GM23338 (cell line): ENCODE data around the gene SLC29A2. TPM values are rescaled to one million over a fixed set of nuclear protein-coding genes. Genes with fewer than 3 reads are reported as not detected.

Source experiments
- ATAC-seq: fragments of 200-7000 bp; cut with Tn5 transposase; 3 replicates; pipeline ENCODE4 v1.9.1; 2020
- DNase-seq: peaks from one replicate; pipeline ENCODE4 v3.0.0-alpha.2; 2015; ENCODE audit warnings: low spot score
- H2AFZ ChIP-seq: fragments of 200-600 bp; sonication (generic); 2 replicates; pipeline ENCODE4 v1.8.0; 2016; ENCODE audit warnings: antibody characterized with exemption, mild to moderate bottlenecking, moderate library complexity
- H3F3A ChIP-seq: fragments of 200-600 bp; sonication (generic); replicated peaks from 2 replicates; pipeline ENCODE4 v1.8.0; 2017; ENCODE audit warnings: antibody characterized with exemption, mixed run types, low read depth
- H3K27ac ChIP-seq: fragments of 200-600 bp; sonication (generic); 2 replicates; pipeline ENCODE4 v1.6.1; 2016; ENCODE audit warnings: low read depth
- H3K27me3 ChIP-seq: fragments of 200-600 bp; sonication (generic); 2 replicates; pipeline ENCODE4 v1.8.0; 2016; ENCODE audit warnings: mild to moderate bottlenecking, mixed run types, moderate library complexity; ENCODE audit not compliant: insufficient read depth
- H3K36me3 ChIP-seq: fragments of 200-600 bp; sonication (generic); 2 replicates; pipeline ENCODE4 v1.8.0; 2016; ENCODE audit warnings: mild to moderate bottlenecking; ENCODE audit not compliant: insufficient read depth
- H3K4me1 ChIP-seq: fragments of 200-600 bp; sonication (generic); 2 replicates; pipeline ENCODE4 v1.8.0; 2016; ENCODE audit warnings: mild to moderate bottlenecking, moderate library complexity; ENCODE audit not compliant: insufficient read depth
- H3K4me2 ChIP-seq: fragments of 200-600 bp; sonication (generic); 2 replicates; pipeline ENCODE4 v1.7.1; 2017; ENCODE audit warnings: mixed run types
- H3K4me3 ChIP-seq: fragments of 200-600 bp; sonication (generic); 2 replicates; pipeline ENCODE4 v1.6.1; 2016; ENCODE audit warnings: mixed run types
- H3K79me2 ChIP-seq: fragments of 200-600 bp; sonication (generic); replicated peaks from 2 replicates; pipeline ENCODE4 v1.8.0; 2017; ENCODE audit warnings: mild to moderate bottlenecking; ENCODE audit not compliant: insufficient read depth
- H3K9me2 ChIP-seq: fragments of 200-600 bp; sonication (generic); 2 replicates; pipeline ENCODE4 v1.8.0; 2017; ENCODE audit not compliant: insufficient read depth
- H4K20me1 ChIP-seq: fragments of 200-600 bp; sonication (generic); replicated peaks from 2 replicates; pipeline ENCODE4 v1.8.0; 2017; ENCODE audit warnings: mild to moderate bottlenecking; ENCODE audit not compliant: insufficient read depth
- H3K27ac Mint-ChIP-seq: 2 replicates; pipeline ENCODE4 v1.8.0; 2020; ENCODE audit warnings: inconsistent platforms, mild to moderate bottlenecking, moderate library complexity, mixed read lengths
- H3K27me3 Mint-ChIP-seq: 3 replicates; pipeline ENCODE4 v1.8.0; 2022; ENCODE audit warnings: low read depth, mild to moderate bottlenecking, moderate library complexity, mixed read lengths, inconsistent platforms; ENCODE audit not compliant: insufficient read depth, poor library complexity
- H3K36me3 Mint-ChIP-seq: 3 replicates; pipeline ENCODE4 v1.8.0; 2021; ENCODE audit warnings: low read depth, mild to moderate bottlenecking, inconsistent platforms, moderate library complexity, mixed read lengths
- H3K4me1 Mint-ChIP-seq: 3 replicates; pipeline ENCODE4 v1.8.0; 2020; ENCODE audit warnings: mild to moderate bottlenecking, inconsistent platforms, mixed read lengths
- H3K4me3 Mint-ChIP-seq: 3 replicates; pipeline ENCODE4 v1.8.0; 2021; ENCODE audit warnings: moderate library complexity, mild to moderate bottlenecking, inconsistent platforms, mixed read lengths
- H3K9me3 Mint-ChIP-seq: 3 replicates; pipeline ENCODE4 v1.8.0; 2020; ENCODE audit warnings: moderate library complexity, mild to moderate bottlenecking, inconsistent platforms, mixed read lengths
- CREB1 ChIP-seq: fragments of 250-450 bp; sonication (Bioruptor Pico); IDR thresholded peaks from 2 replicates; pipeline ENCODE4 v1.5.0; 2020; ENCODE audit warnings: low read depth, mild to moderate bottlenecking, moderate library complexity
- EZH2 ChIP-seq: fragments of 200-600 bp; sonication (generic); IDR thresholded peaks from one replicate; pipeline ENCODE4 v1.8.0; 2017; ENCODE audit warnings: antibody characterized with exemption, mild to moderate bottlenecking, low read depth; ENCODE audit not compliant: unreplicated experiment
- JUNB ChIP-seq: IDR thresholded peaks from one replicate; pipeline ENCODE4 v1.6.1; 2016; ENCODE audit warnings: antibody characterized with exemption; ENCODE audit not compliant: unreplicated experiment
- NANOG ChIP-seq: IDR thresholded peaks from 2 replicates; pipeline ENCODE4 v1.6.1; 2016; ENCODE audit warnings: antibody characterized with exemption, borderline replicate concordance
- POLR2AphosphoS5 ChIP-seq: IDR thresholded peaks from 2 replicates; pipeline ENCODE4 v1.6.1; 2016; ENCODE audit warnings: antibody characterized with exemption, low read depth
- REST ChIP-seq: IDR thresholded peaks from one replicate; pipeline ENCODE4 v1.6.1; 2018; ENCODE audit warnings: antibody characterized with exemption; ENCODE audit not compliant: unreplicated experiment
- STAT1 ChIP-seq: IDR thresholded peaks from one replicate; pipeline ENCODE4 v1.6.1; 2016; ENCODE audit warnings: antibody characterized with exemption; ENCODE audit not compliant: unreplicated experiment
- ZNF114 ChIP-seq: fragments of 250-450 bp; sonication (Bioruptor Pico); IDR thresholded peaks from 2 replicates; pipeline ENCODE4 v1.5.0; 2020; ENCODE audit warnings: mild to moderate bottlenecking, moderate library complexity
- ZNF331 ChIP-seq: fragments of 250-450 bp; sonication (Bioruptor Pico); IDR thresholded peaks from 2 replicates; pipeline ENCODE4 v1.5.0; 2020; ENCODE audit warnings: low read depth, mild to moderate bottlenecking, moderate library complexity
- ZNF462 ChIP-seq: fragments of 250-450 bp; sonication (Bioruptor Pico); IDR thresholded peaks from 2 replicates; pipeline ENCODE4 v1.5.0; 2020; ENCODE audit warnings: mild to moderate bottlenecking, moderate library complexity
- polyA plus RNA-seq: library from polyadenylated mRNA; unstranded; fragments of >200 nt; fragmentation: Nextera tagmentation; extraction: Ambion mirVana; gene quantifications from 2 replicates; pipeline ENCODE4 v1.2.1, GENCODE V29; 2016
- total RNA-seq: library from RNA; depleted of rRNA; stranded (reverse); fragments of >200 nt; shearing (Covaris generic); gene quantifications from 2 replicates; pipeline ENCODE4 v1.2.3, GENCODE V29; 2014
- TF ChIP-seq, protein P1 (sequence below): IDR thresholded peaks from 2 replicates; pipeline ENCODE4 v1.6.1; 2016; ENCODE audit warnings: antibody characterized with exemption
- TF ChIP-seq, protein P2 (sequence below), 2 experiments: fragments of 200-600 bp in 1 of 2; sonication (generic) in 1 of 2; conservative IDR thresholded peaks; 2 replicates each; pipeline versions ENCODE4 v1.5.1 to v1.6.1; 2016 to 2017; ENCODE audit warnings: antibody characterized with exemption in 2 of 2, low read depth in 2 of 2, mild to moderate bottlenecking in 2 of 2, moderate library complexity in 1 of 2

The SLC29A2 gene
- total and polyA plus RNA-seq, 2 experiments from 2014 or later = 26.0 to 31.1 TPM

GRCh38 chr11:66314561-66315497 is 56.7 kb downstream of the SLC29A2 start (continued):
- TF ChIP-seq ZNF462 (CRISPR knock-in tag) = no peak

DNA sequence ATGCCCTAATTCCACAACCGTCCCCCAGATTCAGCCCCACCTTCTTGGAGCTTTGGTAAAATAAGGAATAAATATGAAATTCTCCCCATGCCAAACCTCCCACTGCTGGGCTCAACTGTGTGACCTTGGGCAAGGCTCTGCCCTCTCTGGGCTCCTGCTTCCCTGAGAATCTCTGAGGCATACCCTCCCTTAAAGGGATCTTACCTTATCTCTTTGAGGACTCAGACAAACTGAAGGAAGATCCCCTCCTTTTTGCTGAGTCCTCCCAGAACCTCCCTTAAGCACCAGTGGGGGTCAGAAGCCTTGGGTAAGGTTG is 57.4 kb downstream of the SLC29A2 start:
- Histone ChIP-seq H4K20me1 (no peaks in the 10 kb centered on the region), H3K4me3 (peak overlapping the region; percentile 80; the same call in 1 of the 2 replicates), H2AFZ (no peak overlapping the region), H3K79me2 (no peaks in the 10 kb centered on the region), H3K36me3 (no peaks in the 10 kb centered on the region), H3K4me2 (peak overlapping the region; percentile 89), H3K27me3 (no peaks in the 10 kb centered on the region), H3F3A (peaks cover 16% of the 10 kb centered on the region; the same call in 1 of the 2 replicates), H3K4me1 (peaks cover 32% of the 10 kb centered on the region), H3K9me2 (no peaks in the 10 kb centered on the region), H3K27ac (no peak overlapping the region)
- H3K9me3 Mint-ChIP-seq = peaks cover 8% of the 10 kb centered on the region
- H3K4me3 Mint-ChIP-seq = peak overlapping the region; percentile 81
- peak overlapping the region; percentile 74 for H3K27ac Mint-ChIP-seq
- H3K4me1 Mint-ChIP-seq = peaks cover 43% of the 10 kb centered on the region
- peaks cover 11% of the 10 kb centered on the region; the same call in 2 of the 3 replicates for H3K36me3 Mint-ChIP-seq
- ATAC-seq (no peak), DNase-seq (no peak)
- peaks cover 21% of the 10 kb centered on the region for H3K27me3 Mint-ChIP-seq
- TF ChIP-seq REST (no peak), CREB1 (no peak), ZNF114 (CRISPR knock-in tag) (no peak), STAT1 (no peak), ZNF331 (CRISPR knock-in tag) (no peak), NANOG (no peak), POLR2AphosphoS5 (no peak), JUNB (no peak), EZH2 (no peak)
- TF ChIP-seq, protein P1, sequence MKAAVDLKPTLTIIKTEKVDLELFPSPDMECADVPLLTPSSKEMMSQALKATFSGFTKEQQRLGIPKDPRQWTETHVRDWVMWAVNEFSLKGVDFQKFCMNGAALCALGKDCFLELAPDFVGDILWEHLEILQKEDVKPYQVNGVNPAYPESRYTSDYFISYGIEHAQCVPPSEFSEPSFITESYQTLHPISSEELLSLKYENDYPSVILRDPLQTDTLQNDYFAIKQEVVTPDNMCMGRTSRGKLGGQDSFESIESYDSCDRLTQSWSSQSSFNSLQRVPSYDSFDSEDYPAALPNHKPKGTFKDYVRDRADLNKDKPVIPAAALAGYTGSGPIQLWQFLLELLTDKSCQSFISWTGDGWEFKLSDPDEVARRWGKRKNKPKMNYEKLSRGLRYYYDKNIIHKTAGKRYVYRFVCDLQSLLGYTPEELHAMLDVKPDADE = no peak
- TF ChIP-seq, protein P2, sequence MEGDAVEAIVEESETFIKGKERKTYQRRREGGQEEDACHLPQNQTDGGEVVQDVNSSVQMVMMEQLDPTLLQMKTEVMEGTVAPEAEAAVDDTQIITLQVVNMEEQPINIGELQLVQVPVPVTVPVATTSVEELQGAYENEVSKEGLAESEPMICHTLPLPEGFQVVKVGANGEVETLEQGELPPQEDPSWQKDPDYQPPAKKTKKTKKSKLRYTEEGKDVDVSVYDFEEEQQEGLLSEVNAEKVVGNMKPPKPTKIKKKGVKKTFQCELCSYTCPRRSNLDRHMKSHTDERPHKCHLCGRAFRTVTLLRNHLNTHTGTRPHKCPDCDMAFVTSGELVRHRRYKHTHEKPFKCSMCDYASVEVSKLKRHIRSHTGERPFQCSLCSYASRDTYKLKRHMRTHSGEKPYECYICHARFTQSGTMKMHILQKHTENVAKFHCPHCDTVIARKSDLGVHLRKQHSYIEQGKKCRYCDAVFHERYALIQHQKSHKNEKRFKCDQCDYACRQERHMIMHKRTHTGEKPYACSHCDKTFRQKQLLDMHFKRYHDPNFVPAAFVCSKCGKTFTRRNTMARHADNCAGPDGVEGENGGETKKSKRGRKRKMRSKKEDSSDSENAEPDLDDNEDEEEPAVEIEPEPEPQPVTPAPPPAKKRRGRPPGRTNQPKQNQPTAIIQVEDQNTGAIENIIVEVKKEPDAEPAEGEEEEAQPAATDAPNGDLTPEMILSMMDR (conservative IDR thresholded peaks at IDR 0.05; ENCODE audit: low read depth in 2 of 2) = no peak
